HepG2 (cell line): ENCODE data around the gene RBM28. TPM values are rescaled to one million over a fixed set of nuclear protein-coding genes. Genes with fewer than 3 reads are reported as not detected.

Experiments used
- FOSL1 ChIP-seq: sonication (generic); formaldehyde crosslinking; IDR thresholded peaks from 2 replicates; pipeline ENCODE4 v1.9.0; 2021; ENCODE audit warnings: missing genetic modification reagents, borderline replicate concordance
- FOXO1 ChIP-seq: sonication (generic); formaldehyde crosslinking; IDR thresholded peaks from 2 replicates; pipeline ENCODE4 v1.4.0; 2020; ENCODE audit warnings: missing genetic modification reagents
- HNRNPK ChIP-seq: fragments of 200-400 bp; formaldehyde crosslinking; IDR thresholded peaks from 2 replicates; pipeline ENCODE4 v1.6.1; 2018; ENCODE audit warnings: low read length, low read depth, moderate library complexity, mild to moderate bottlenecking; ENCODE audit not compliant: poor library complexity, severe bottlenecking
- ISL2 ChIP-seq: sonication (generic); formaldehyde crosslinking; IDR thresholded peaks from 2 replicates; pipeline ENCODE4 v1.5.0; 2020; ENCODE audit warnings: missing genetic modification reagents
- LCORL ChIP-seq, 2 experiments: fragments of 450-650 bp in 1 of 2; sonication (generic) in 1 of 2; formaldehyde crosslinking in 1 of 2; IDR thresholded peaks; 2 replicates each; pipeline versions ENCODE4 v1.5.0 to v1.6.1; 2017 to 2020; ENCODE audit warnings: antibody characterized with exemption in 1 of 2, missing genetic modification reagents in 1 of 2
- PCBP1 ChIP-seq: fragments of 200-400 bp; formaldehyde crosslinking; IDR thresholded peaks from 2 replicates; pipeline ENCODE4 v1.6.1; 2017; ENCODE audit warnings: mild to moderate bottlenecking, low read depth, low read length, borderline replicate concordance
- PPARG ChIP-seq: conservative IDR thresholded peaks from 2 replicates; pipeline ENCODE4 v1.6.1; 2016; ENCODE audit warnings: missing biosample characterization, missing genetic modification reagents
- RAD21 ChIP-seq: fragments of 450-650 bp; formaldehyde crosslinking; IDR thresholded peaks from 2 replicates; pipeline ENCODE4 v1.5.0; 2020; ENCODE audit warnings: mild to moderate bottlenecking
- ZBTB8A ChIP-seq: sonication (generic); formaldehyde crosslinking; IDR thresholded peaks from 2 replicates; pipeline ENCODE4 v1.4.0; 2020; ENCODE audit warnings: mild to moderate bottlenecking, low read depth, missing genetic modification reagents, borderline replicate concordance
- ZNF253 ChIP-seq: sonication (generic); formaldehyde crosslinking; IDR thresholded peaks from 2 replicates; pipeline ENCODE4 v1.8.0; 2022; ENCODE audit warnings: mild to moderate bottlenecking, missing genetic modification reagents, borderline replicate concordance
- polyA plus RNA-seq, 8 experiments: library from polyadenylated mRNA; depleted of rRNA in 3 of 8; stranded (reverse) in 7 of 8; unstranded in 1 of 8; fragments of >200 nt; fragmentation: Illumina TruSeq in 4 of 8; extraction: Trizol in 4 of 8; gene quantifications; 2 replicates each; pipeline versions ENCODE4 v1.2.1 to v1.2.3, GENCODE V29; 2011 to 2016; ENCODE audit warnings: low read depth in 4 of 8, missing spikeins in 1 of 8, mixed read lengths in 1 of 8; ENCODE audit not compliant: insufficient read depth in 1 of 8
- total RNA-seq, 5 experiments: library from RNA; depleted of rRNA; stranded (reverse); fragments of >200 nt; fragmentation: Illumina TruSeq; extraction: Trizol; gene quantifications; 2 replicates each; pipeline ENCODE4 v1.2.3, GENCODE V29; 2016; ENCODE audit warnings: low read depth in 1 of 5
- TF ChIP-seq, protein P1 (sequence below): sonication (generic); formaldehyde crosslinking; IDR thresholded peaks from 2 replicates; pipeline ENCODE4 v1.4.0; 2020; ENCODE audit warnings: missing genetic modification reagents, mild to moderate bottlenecking, borderline replicate concordance
- TF ChIP-seq, protein P2 (sequence below): IDR thresholded peaks from 2 replicates; pipeline ENCODE4 v1.6.1; 2016; ENCODE audit warnings: low read depth, borderline replicate concordance
- TF ChIP-seq, protein P3 (sequence below): sonication (generic); formaldehyde crosslinking; conservative IDR thresholded peaks from 2 replicates; pipeline ENCODE4 v1.8.0; 2022; ENCODE audit warnings: low read depth, missing genetic modification reagents
- TF ChIP-seq, protein P4 (sequence below): IDR thresholded peaks from 2 replicates; pipeline ENCODE4 v1.6.1; 2016
- TF ChIP-seq, protein P5 (sequence below): sonication (generic); formaldehyde crosslinking; IDR thresholded peaks from 2 replicates; pipeline ENCODE4 v1.5.1; 2020; ENCODE audit warnings: missing genetic modification reagents, mild to moderate bottlenecking, borderline replicate concordance
- TF ChIP-seq, protein P6 (sequence below): sonication (generic); formaldehyde crosslinking; conservative IDR thresholded peaks from 2 replicates; pipeline ENCODE4 v1.8.0; 2022; ENCODE audit warnings: mild to moderate bottlenecking, moderate library complexity, missing genetic modification reagents
- TF ChIP-seq, protein P7 (sequence below): sonication (generic); formaldehyde crosslinking; IDR thresholded peaks from 2 replicates; pipeline ENCODE4 v1.8.0; 2022; ENCODE audit warnings: mild to moderate bottlenecking, missing genetic modification reagents, moderate library complexity

RBM28 gene
- total and polyA plus RNA-seq, 2 of the 13 experiments (the other 11 are each of a cell fraction or from before 2014, with no cell fraction given): 20.5 to 49.0 TPM

DNA sequence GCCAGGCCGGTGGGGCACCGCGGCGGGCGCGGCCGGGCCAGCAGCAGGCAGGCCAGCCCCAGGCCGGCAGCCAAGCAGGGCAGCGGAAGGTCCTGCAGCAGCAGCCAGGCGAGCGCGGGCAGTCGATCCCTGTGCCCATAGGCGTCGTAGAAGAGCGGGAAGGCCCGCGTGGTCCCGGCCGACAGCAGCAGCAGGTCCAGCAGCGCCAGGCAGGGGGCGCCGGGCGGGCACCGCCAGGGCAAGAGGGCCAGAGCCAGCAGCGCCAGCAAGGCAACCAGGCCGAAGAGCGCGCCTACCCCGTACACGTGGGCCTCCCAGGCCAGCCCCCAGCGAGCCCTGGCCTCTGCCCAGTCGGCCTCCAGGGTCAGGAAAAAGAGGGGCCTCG, 8.4 kb upstream of the RBM28 start (continued):
- TF ChIP-seq, protein P1, sequence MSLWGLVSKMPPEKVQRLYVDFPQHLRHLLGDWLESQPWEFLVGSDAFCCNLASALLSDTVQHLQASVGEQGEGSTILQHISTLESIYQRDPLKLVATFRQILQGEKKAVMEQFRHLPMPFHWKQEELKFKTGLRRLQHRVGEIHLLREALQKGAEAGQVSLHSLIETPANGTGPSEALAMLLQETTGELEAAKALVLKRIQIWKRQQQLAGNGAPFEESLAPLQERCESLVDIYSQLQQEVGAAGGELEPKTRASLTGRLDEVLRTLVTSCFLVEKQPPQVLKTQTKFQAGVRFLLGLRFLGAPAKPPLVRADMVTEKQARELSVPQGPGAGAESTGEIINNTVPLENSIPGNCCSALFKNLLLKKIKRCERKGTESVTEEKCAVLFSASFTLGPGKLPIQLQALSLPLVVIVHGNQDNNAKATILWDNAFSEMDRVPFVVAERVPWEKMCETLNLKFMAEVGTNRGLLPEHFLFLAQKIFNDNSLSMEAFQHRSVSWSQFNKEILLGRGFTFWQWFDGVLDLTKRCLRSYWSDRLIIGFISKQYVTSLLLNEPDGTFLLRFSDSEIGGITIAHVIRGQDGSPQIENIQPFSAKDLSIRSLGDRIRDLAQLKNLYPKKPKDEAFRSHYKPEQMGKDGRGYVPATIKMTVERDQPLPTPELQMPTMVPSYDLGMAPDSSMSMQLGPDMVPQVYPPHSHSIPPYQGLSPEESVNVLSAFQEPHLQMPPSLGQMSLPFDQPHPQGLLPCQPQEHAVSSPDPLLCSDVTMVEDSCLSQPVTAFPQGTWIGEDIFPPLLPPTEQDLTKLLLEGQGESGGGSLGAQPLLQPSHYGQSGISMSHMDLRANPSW (CRISPR knock-in tag): no peak
- TF ChIP-seq LCORL (IDR thresholded peaks at IDR 0.05): no peak
- no peak for TF ChIP-seq LCORL (CRISPR knock-in tag; IDR thresholded peaks at IDR 0.05)
- no peak for TF ChIP-seq FOSL1 (CRISPR knock-in tag)
- no peak for TF ChIP-seq FOXO1 (CRISPR knock-in tag)
- TF ChIP-seq, protein P2, sequence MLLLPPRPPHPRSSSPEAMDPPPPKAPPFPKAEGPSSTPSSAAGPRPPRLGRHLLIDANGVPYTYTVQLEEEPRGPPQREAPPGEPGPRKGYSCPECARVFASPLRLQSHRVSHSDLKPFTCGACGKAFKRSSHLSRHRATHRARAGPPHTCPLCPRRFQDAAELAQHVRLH (CRISPR knock-in tag): no peak
- no peak for TF ChIP-seq ZNF253 (CRISPR knock-in tag)
- no peak for TF ChIP-seq ISL2
- TF ChIP-seq, protein P3, sequence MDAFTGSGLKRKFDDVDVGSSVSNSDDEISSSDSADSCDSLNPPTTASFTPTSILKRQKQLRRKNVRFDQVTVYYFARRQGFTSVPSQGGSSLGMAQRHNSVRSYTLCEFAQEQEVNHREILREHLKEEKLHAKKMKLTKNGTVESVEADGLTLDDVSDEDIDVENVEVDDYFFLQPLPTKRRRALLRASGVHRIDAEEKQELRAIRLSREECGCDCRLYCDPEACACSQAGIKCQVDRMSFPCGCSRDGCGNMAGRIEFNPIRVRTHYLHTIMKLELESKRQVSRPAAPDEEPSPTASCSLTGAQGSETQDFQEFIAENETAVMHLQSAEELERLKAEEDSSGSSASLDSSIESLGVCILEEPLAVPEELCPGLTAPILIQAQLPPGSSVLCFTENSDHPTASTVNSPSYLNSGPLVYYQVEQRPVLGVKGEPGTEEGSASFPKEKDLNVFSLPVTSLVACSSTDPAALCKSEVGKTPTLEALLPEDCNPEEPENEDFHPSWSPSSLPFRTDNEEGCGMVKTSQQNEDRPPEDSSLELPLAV (CRISPR knock-in tag): no peak
- TF ChIP-seq, protein P4, sequence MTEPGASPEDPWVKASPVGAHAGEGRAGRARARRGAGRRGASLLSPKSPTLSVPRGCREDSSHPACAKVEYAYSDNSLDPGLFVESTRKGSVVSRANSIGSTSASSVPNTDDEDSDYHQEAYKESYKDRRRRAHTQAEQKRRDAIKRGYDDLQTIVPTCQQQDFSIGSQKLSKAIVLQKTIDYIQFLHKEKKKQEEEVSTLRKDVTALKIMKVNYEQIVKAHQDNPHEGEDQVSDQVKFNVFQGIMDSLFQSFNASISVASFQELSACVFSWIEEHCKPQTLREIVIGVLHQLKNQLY: no peak
- TF ChIP-seq PCBP1: no peak
- TF ChIP-seq, protein P5, sequence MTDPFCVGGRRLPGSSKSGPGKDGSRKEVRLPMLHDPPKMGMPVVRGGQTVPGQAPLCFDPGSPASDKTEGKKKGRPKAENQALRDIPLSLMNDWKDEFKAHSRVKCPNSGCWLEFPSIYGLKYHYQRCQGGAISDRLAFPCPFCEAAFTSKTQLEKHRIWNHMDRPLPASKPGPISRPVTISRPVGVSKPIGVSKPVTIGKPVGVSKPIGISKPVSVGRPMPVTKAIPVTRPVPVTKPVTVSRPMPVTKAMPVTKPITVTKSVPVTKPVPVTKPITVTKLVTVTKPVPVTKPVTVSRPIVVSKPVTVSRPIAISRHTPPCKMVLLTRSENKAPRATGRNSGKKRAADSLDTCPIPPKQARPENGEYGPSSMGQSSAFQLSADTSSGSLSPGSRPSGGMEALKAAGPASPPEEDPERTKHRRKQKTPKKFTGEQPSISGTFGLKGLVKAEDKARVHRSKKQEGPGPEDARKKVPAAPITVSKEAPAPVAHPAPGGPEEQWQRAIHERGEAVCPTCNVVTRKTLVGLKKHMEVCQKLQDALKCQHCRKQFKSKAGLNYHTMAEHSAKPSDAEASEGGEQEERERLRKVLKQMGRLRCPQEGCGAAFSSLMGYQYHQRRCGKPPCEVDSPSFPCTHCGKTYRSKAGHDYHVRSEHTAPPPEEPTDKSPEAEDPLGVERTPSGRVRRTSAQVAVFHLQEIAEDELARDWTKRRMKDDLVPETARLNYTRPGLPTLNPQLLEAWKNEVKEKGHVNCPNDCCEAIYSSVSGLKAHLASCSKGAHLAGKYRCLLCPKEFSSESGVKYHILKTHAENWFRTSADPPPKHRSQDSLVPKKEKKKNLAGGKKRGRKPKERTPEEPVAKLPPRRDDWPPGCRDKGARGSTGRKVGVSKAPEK (CRISPR knock-in tag): no peak
- TF ChIP-seq, protein P6, sequence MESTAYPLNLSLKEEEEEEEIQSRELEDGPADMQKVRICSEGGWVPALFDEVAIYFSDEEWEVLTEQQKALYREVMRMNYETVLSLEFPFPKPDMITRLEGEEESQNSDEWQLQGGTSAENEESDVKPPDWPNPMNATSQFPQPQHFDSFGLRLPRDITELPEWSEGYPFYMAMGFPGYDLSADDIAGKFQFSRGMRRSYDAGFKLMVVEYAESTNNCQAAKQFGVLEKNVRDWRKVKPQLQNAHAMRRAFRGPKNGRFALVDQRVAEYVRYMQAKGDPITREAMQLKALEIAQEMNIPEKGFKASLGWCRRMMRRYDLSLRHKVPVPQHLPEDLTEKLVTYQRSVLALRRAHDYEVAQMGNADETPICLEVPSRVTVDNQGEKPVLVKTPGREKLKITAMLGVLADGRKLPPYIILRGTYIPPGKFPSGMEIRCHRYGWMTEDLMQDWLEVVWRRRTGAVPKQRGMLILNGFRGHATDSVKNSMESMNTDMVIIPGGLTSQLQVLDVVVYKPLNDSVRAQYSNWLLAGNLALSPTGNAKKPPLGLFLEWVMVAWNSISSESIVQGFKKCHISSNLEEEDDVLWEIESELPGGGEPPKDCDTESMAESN (CRISPR knock-in tag): no peak
- TF ChIP-seq, protein P7, sequence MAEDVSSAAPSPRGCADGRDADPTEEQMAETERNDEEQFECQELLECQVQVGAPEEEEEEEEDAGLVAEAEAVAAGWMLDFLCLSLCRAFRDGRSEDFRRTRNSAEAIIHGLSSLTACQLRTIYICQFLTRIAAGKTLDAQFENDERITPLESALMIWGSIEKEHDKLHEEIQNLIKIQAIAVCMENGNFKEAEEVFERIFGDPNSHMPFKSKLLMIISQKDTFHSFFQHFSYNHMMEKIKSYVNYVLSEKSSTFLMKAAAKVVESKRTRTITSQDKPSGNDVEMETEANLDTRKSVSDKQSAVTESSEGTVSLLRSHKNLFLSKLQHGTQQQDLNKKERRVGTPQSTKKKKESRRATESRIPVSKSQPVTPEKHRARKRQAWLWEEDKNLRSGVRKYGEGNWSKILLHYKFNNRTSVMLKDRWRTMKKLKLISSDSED (CRISPR knock-in tag): no peak
- peak; percentile 47; the same call in 1 of the 2 replicates for TF ChIP-seq RAD21 (CRISPR knock-in tag)
- TF ChIP-seq HNRNPK: no peak
- no peak for TF ChIP-seq ZBTB8A
- TF ChIP-seq PPARG (CRISPR knock-in tag): no peak
